Lower leg skin (tissue), 4 donors: Measurements from ENCODE around the gene DDX42. TPM values are rescaled to one million over a fixed set of nuclear protein-coding genes. Genes with fewer than 3 reads are reported as not detected.

ENCODE experiments used
- DNase-seq, 2 donors: peaks; one replicate each; pipeline ENCODE4 v3.0.0-alpha.2; 2019; ENCODE audit warnings: low spot score in 2 of 2
- H3K4me3 ChIP-seq: fragments of 200-600 bp; sonication (generic); 2 replicates; pipeline ENCODE4 v1.5.1; 2017; ENCODE audit warnings: mild to moderate bottlenecking, low read depth; ENCODE audit not compliant: poor library complexity, severe bottlenecking
- POLR2A ChIP-seq, 2 donors: fragments of 450-650 bp; IDR thresholded peaks; one replicate each; pipeline ENCODE4 v1.6.1; 2016 to 2017; ENCODE audit warnings: antibody characterized with exemption in 2 of 2, mild to moderate bottlenecking in 1 of 2, moderate library complexity in 1 of 2
- WGBS, 2 donors: methylation state at CpG; one replicate each; pipeline ENCODE4 v1.1.5; 2018; 5-methylcytosine and 5-hydroxymethylcytosine counted together
- intact Hi-C: fragments of 100-400 bp; cut with DNase I; formaldehyde crosslinking; loops from one replicate; pipeline ENCODE4 v1.15.0; 2023; ENCODE audit warnings: low total_unique reads
- total RNA-seq, 4 donors: library from RNA; depleted of rRNA; stranded (reverse); fragments of >200 nt; gene quantifications; one replicate each; pipeline ENCODE4 v1.1.0, GENCODE V29; 2016
- TF ChIP-seq, protein P1 (sequence below), 3 donors: fragments of 450-650 bp; IDR thresholded peaks; one replicate each; pipeline ENCODE4 v1.5.1; 2016; ENCODE audit warnings: antibody characterized with exemption in 3 of 3, mild to moderate bottlenecking in 3 of 3, moderate library complexity in 2 of 3

The DDX42 gene
- total RNA-seq, 4 donors from 2014 or later = 59.1 to 87.4 (median 64.0) TPM

DNA sequence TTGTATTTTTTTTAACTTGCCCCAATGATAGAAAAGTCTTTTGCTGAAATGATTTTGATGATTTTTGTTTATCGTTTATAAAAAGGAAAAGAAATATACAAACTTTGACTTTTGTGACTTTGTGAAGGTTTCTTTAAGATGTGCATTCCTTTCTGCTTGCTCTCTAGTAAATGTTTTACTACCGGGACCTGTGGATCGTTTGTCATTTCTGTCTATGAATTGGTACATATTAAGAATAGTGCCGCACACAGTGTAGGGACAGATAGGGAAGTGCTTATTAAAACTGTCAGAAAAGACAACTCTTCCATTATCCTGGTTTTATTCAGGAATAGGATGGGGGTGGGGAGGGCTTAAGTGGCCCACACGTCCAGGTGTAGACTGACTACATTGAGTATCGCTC is 45.2 kb downstream of the DDX42 start:
- TF ChIP-seq, protein P1, sequence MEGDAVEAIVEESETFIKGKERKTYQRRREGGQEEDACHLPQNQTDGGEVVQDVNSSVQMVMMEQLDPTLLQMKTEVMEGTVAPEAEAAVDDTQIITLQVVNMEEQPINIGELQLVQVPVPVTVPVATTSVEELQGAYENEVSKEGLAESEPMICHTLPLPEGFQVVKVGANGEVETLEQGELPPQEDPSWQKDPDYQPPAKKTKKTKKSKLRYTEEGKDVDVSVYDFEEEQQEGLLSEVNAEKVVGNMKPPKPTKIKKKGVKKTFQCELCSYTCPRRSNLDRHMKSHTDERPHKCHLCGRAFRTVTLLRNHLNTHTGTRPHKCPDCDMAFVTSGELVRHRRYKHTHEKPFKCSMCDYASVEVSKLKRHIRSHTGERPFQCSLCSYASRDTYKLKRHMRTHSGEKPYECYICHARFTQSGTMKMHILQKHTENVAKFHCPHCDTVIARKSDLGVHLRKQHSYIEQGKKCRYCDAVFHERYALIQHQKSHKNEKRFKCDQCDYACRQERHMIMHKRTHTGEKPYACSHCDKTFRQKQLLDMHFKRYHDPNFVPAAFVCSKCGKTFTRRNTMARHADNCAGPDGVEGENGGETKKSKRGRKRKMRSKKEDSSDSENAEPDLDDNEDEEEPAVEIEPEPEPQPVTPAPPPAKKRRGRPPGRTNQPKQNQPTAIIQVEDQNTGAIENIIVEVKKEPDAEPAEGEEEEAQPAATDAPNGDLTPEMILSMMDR (IDR thresholded peaks at IDR 0.05) = no peak
- TF ChIP-seq POLR2A (IDR thresholded peaks at IDR 0.05) = no peak
- DNase-seq = no peak
- H3K4me3 ChIP-seq = no peak overlapping the region
- intact Hi-C loops = no loop called here
- 72 to 79% methylated on average over 6 of the region's 6 CpGs for WGBS, 2 donors

DNA sequence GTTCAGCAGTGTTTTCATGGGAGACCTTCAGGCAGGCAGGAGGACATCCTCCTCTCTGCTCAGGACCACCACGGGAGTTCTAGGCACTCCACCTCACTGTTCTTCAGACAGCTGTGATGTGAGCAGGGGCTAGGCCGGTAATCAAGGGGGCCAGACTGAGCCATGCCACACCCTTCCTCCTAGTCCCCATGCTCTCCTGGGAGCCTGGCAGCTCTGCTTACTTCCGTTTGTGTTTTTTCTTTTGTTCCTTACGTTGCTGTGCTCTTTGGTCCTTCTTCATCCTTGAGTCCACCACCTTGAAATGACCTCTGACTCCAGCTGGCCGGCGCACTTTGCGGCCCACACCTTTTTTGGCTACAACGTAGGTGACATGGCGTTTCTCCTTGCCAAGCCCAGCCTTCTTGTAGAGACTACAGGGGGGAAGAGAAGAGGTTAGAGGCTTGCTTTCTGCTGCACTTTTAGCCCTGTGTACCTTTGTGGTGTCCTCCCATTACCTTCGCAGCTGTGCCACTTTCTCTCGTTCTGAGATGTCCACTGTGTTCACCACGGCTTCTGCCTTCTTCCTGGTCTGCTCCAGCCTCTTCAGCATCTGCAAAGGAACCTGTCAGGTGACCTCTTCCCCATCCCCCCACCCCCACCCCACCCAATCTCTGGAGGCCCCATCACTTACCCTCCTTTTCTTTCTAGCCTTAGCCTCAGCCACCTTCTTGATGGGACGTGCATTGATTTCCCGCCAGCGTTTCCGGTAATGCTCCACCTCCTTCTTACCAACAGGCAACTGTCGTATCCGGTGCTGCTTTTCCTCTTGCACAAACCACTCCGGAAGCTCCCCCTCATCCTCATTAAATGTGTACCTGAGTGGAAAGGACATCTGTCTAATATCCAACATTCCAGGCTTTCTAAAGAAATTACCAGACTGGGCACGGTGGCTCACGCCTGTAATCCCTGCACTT is 45.9 kb downstream of the DDX42 start:
- no peak for TF ChIP-seq POLR2A (IDR thresholded peaks at IDR 0.05)
- TF ChIP-seq, protein P1 (IDR thresholded peaks at IDR 0.05) = no peak
- DNase-seq = no peak
- intact Hi-C loops = loop anchor here (5.0 kb wide), 1 partner anchor 33 kb away; no protein-coding TSS in a partner anchor

DNA sequence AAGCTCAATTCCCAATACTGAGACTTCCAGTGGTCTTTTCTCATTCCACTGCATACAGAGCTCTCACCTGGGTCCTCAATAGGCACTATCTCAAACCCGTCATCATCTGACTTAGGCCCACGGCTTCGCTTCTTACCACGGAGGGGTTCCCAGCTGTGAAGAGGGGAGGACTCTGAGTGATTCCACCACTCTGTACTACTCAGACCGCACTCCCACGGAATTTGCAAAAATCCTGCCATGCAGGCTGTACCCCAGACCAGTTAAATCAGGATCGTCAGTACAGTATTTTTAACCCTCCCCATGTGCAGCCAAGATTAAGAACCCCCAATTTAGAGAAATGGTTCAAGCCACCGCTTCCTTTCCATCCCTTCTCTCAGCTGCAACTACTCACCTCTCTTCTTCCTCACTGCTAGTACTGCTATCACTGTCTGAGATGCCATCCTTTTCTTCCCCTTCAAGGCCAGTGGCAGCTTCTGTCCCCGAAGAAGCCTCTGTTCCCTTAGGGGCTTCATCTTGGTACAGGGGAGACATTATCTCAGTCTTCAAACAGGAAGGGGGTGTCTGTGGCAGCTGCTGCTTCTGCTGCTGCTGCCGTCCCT is 47.1 kb downstream of the DDX42 start:
- H3K4me3 ChIP-seq = no peak overlapping the region
- TF ChIP-seq POLR2A (IDR thresholded peaks at IDR 0.05) = no peak
- TF ChIP-seq, protein P1 (IDR thresholded peaks at IDR 0.05) = no peak
- WGBS, 2 donors = 83 to 85% methylated on average over 10 of the region's 10 CpGs
- DNase-seq = no peak
- intact Hi-C loops = loop anchor here (5.0 kb wide), 1 partner anchor 34 kb away; no protein-coding TSS in a partner anchor

More for the DNA sequence above, 45.9 kb downstream of the DDX42 start:
- WGBS, 2 donors = 72 to 77% methylated on average over 21 of the region's 21 CpGs
- no peak overlapping the region for H3K4me3 ChIP-seq

DNA sequence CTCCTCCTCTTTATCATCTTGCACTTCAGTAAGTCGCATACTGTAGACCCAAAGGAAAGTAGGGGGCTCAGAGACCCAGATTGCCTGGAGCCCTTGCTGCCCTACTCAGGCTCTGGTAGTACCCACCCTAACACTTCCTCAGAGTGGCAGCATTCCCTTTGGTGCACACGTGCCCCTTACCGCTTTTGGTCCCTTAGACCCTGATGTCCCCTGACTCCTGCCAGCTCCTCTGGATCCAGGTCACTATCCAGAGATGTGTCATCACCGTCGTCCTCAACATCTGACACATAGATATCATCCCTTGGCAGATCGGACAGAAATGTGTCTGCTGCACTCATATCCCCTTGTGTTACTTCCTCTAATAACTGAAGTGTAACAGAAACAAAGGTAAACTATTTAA is 47.8 kb downstream of the DDX42 start:
- no peak for DNase-seq
- 73 to 81% methylated on average over 6 of the region's 6 CpGs for WGBS, 2 donors
- no peak for TF ChIP-seq POLR2A (IDR thresholded peaks at IDR 0.05)
- TF ChIP-seq, protein P1 (IDR thresholded peaks at IDR 0.05) = no peak
- no peak overlapping the region for H3K4me3 ChIP-seq
- intact Hi-C loops = loop anchor here (5.0 kb wide), 1 partner anchor 35 kb away; no protein-coding TSS in a partner anchor

DNA sequence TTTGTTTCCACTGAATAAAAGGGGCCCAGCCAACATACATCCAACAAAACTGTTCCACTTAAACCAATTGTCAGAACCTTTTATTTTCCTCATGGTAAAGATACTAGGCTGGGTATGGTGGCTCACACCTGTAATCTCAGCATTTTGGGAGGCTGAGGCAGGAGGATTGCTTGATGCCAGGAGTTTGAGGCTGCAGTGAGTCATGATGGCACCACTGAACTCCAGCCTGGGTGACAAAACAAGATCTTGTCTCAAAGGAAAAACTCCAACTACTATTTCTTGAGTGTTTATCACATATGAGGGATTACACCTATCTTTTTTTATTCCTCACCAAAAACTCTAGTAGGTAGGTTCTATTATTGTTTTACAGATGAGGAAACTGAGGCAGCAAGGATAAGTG is 48.6 kb downstream of the DDX42 start:
- intact Hi-C loops = loop anchor here (5.0 kb wide), 1 partner anchor 35 kb away; no protein-coding TSS in a partner anchor
- no peak for DNase-seq
- H3K4me3 ChIP-seq = no peak overlapping the region
- TF ChIP-seq POLR2A (IDR thresholded peaks at IDR 0.05) = no peak
- TF ChIP-seq, protein P1 (IDR thresholded peaks at IDR 0.05) = no peak
